ENCODE results near the gene IKBKE.

Gene IKBKE

GRCh38 chr1:206455666-206456344 lies 14.5 kb upstream of the IKBKE start:
- DNase-seq, result no peak

GRCh38 chr1:206456577-206457370 lies 13.5 kb upstream of the IKBKE start:
- no peak for DNase-seq

- DNase-seq, result no peak
Measured at GRCh38 chr1:206457408-206458120, 12.7 kb upstream of the IKBKE start.

GRCh38 chr1:206459703-206460102 lies 10.6 kb upstream of the IKBKE start:
- no peak for DNase-seq

GRCh38 chr1:206460836-206461426 lies 9.3 kb upstream of the IKBKE start:
- no peak for DNase-seq

GRCh38 chr1:206461602-206462455 lies 8.4 kb upstream of the IKBKE start:
- DNase-seq, result peak; percentile 79

DNA sequence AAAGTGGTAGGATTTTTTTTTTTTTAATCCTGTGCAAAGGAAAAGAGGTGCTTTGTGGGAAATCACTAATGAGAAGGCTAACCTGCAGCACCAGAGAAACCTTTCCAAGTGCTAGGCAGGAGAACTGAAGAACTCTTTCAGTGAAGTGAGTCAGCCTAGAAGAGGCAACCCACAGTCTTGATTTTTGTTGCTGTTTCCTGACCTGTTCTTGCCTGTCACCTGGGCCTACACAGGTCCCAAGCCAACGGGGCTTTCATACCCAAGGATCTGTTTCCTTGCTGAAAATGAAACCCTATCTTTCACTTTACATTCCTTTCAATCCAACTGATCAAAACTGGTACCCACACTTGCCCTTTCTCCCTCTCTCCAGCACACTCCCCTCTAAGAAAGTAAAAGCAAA lies 7.1 kb upstream of the IKBKE start:
- DNase-seq, result no peak

- DNase-seq, result no peak
Measured at GRCh38 chr1:206463911-206464310, 6.4 kb upstream of the IKBKE start.

- no peak for DNase-seq
Measured at GRCh38 chr1:206464456-206464964, 5.8 kb upstream of the IKBKE start.

DNA sequence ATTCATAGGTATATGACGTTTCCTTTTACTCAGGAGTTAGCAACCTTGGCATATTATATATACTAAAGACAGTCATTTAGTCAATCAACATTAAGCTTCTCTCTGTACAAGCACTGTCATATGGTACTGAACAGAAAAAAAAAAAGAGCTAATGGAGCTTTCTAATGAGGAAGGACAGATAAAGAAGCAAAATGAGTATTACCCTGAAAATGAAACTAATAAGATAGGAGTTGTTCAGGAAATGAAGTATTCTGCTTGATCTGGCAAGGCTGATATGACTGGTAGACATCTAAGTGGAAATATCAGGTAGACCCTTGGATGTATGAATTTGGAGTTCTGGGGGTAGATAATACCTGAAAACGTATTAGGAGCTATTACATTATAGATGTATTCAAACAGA lies 4.3 kb upstream of the IKBKE start:
- no peak for DNase-seq

GRCh38 chr1:206466840-206467649 lies 3.2 kb upstream of the IKBKE start:
- DNase-seq, result no peak

GRCh38 chr1:206467915-206468314 lies 2.4 kb upstream of the IKBKE start:
- no peak for DNase-seq

GRCh38 chr1:206468571-206468970 lies 1.7 kb upstream of the IKBKE start:
- DNase-seq, result no peak

- peak; percentile 21 for DNase-seq
Measured at GRCh38 chr1:206469411-206469932, 804 bp upstream of the IKBKE start.

GRCh38 chr1:206470692-206471414 lies 577 bp downstream of the IKBKE start:
- DNase-seq, result no peak

DNA sequence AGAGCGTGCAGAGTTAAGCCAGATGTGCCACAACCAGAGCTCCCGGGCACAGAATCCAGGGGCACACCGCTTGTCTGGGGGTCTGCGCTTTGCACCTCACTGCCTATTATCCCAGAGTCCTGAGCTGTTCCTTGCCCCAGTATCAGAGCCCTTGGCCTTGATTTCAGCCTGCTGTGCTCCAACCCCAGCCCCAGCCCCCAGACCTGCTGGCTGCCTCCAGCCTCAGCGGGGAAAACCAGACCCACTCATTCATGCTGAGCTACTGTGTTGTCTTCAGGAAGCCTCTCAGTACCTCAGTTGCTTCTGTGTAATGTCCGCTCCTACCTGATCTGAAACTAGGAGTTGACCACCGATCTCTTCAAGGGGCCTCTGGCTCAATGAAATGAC lies 1.1 kb downstream of the IKBKE start:
- DNase-seq, result no peak

DNA sequence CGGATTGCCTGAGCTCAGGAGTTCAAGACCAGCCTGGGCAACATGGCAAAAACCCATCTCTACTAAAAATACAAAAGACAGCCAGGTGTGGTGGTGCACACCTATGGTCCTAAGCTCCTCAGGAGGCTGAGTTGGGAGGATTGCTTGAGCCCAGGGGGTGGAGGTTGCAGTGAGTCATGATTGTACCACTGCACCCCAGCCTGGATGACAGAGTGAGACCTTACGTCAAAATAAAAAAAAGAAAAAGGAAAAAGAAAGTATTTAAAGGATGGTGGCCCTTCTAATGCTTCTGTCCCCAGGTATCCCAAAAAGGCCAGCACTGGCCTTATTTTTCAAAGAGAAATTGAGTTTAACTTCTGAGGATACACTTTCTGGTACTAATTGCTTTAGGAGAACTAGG lies 1.7 kb downstream of the IKBKE start:
- no peak for DNase-seq

- no peak for DNase-seq
Measured at GRCh38 chr1:206472454-206472853, 2.2 kb downstream of the IKBKE start.

GRCh38 chr1:206472886-206473285 lies 2.6 kb downstream of the IKBKE start:
- no peak for DNase-seq

GRCh38 chr1:206476058-206476457 lies 5.8 kb downstream of the IKBKE start:
- no peak for DNase-seq
